GM12878 (cell line): ENCODE data around the gene ME3. TPM values are rescaled to one million over a fixed set of nuclear protein-coding genes. Genes with fewer than 3 reads are reported as not detected.

Source experiments
- ATAC-seq: fragments of 200-7000 bp; cut with Tn5 transposase; 3 replicates; pipeline ENCODE4 v1.9.1; 2020; ENCODE audit warnings: mild to moderate bottlenecking, moderate library complexity
- BruUV-seq: library from RNA; stranded (reverse); fragments of 400-500 nt; replicated peaks from 2 replicates; lab custom pipeline; 2021; lab: Mats Ljungman, UMichigan
- CTCF ChIA-PET: fragments of 300-600 bp; sonication (Branson Sonifier 250); formaldehyde crosslinking; extraction: SDS; loops from one replicate; lab custom pipeline; 2021; ENCODE audit warnings: inconsistent platforms; lab: Yijun Ruan, JAX
- POLR2A ChIA-PET: fragments of 350-600 bp; formaldehyde crosslinking; extraction: SDS; loops from one replicate; lab custom pipeline; 2021; ENCODE audit warnings: inconsistent platforms; lab: Charles Lee
- RAD21 ChIA-PET: fragments of 300-600 bp; sonication (Branson Sonifier 250); formaldehyde crosslinking; loops from one replicate; lab custom pipeline; 2023; ENCODE audit warnings: antibody characterized with exemption; ENCODE audit not compliant: unreplicated experiment; lab: Charles Lee
- SMC1A ChIA-PET: fragments of 300-600 bp; sonication (Branson Sonifier 250); formaldehyde crosslinking; loops from one replicate; lab custom pipeline; 2023; ENCODE audit not compliant: unreplicated experiment, uncharacterized antibody; lab: Charles Lee
- DNase-seq: peaks from one replicate; pipeline ENCODE4 v3.0.0-alpha.2; 2011; ENCODE audit warnings: low read depth, low spot score
- FAIRE-seq: peaks from 3 replicates; lab custom pipeline; 2011; peaks lifted over from hg19 to GRCh38; lab: Jason Lieb, UNC
- H2AFZ ChIP-seq: 2 replicates; pipeline ENCODE4 v1.6.0; 2011; ENCODE audit warnings: low read depth, low read length, control low read depth; ENCODE audit not compliant: control insufficient read depth
- H3K27ac ChIP-seq: 2 replicates; pipeline ENCODE4 v1.5.1; 2011; ENCODE audit warnings: control low read depth; ENCODE audit not compliant: control insufficient read depth, insufficient read depth
- H3K27me3 ChIP-seq, 2 experiments: replicated peaks in 1 of 2; 2 replicates each; pipeline versions ENCODE4 v1.6.0 to v1.6.1; 2011; ENCODE audit warnings: low read length in 1 of 2; ENCODE audit not compliant: control insufficient read depth in 2 of 2, insufficient read depth in 2 of 2
- H3K36me3 ChIP-seq, 2 experiments: 2 replicates each; pipeline ENCODE4 v1.5.1; 2011; ENCODE audit warnings: low read length in 1 of 2; ENCODE audit not compliant: control insufficient read depth in 2 of 2, insufficient read depth in 2 of 2
- H3K4me1 ChIP-seq: 2 replicates; pipeline ENCODE4 v1.6.1; 2011; ENCODE audit warnings: mild to moderate bottlenecking, low read length, moderate library complexity, mixed read lengths; ENCODE audit not compliant: control insufficient read depth, insufficient read depth
- H3K4me2 ChIP-seq: 2 replicates; pipeline ENCODE4 v1.6.0; 2011; ENCODE audit warnings: control low read depth; ENCODE audit not compliant: control insufficient read depth, insufficient read depth
- H3K4me3 ChIP-seq: fragments of 200-600 bp; sonication (generic); 2 replicates; pipeline ENCODE4 v1.5.1; 2016
- H3K79me2 ChIP-seq: 2 replicates; pipeline ENCODE4 v1.6.0; 2011; ENCODE audit warnings: low read length; ENCODE audit not compliant: control insufficient read depth, insufficient read depth
- H3K9ac ChIP-seq: 2 replicates; pipeline ENCODE4 v1.8.0; 2011; ENCODE audit warnings: low read length, control low read depth, mixed read lengths; ENCODE audit not compliant: control insufficient read depth, insufficient read depth
- H3K9me3 ChIP-seq: replicated peaks from 3 replicates; pipeline ENCODE4 v1.5.1; 2011; ENCODE audit warnings: mild to moderate bottlenecking, low read length; ENCODE audit not compliant: control insufficient read depth, insufficient read depth
- H4K20me1 ChIP-seq: 2 replicates; pipeline ENCODE4 v1.6.0; 2011; ENCODE audit not compliant: control insufficient read depth, insufficient read depth
- MTA2 ChIP-seq: fragments of 450-650 bp; IDR thresholded peaks from 2 replicates; pipeline ENCODE4 v1.6.1; 2016; ENCODE audit warnings: low read depth, mild to moderate bottlenecking, moderate library complexity
- NBN ChIP-seq: fragments of 450-650 bp; IDR thresholded peaks from 2 replicates; pipeline ENCODE4 v1.6.1; 2016
- SMARCA5 ChIP-seq: fragments of 450-650 bp; IDR thresholded peaks from 2 replicates; pipeline ENCODE4 v1.6.1; 2017; ENCODE audit warnings: mild to moderate bottlenecking
- SUPT20H ChIP-seq: IDR thresholded peaks from 2 replicates; pipeline ENCODE4 v1.6.1; 2011; ENCODE audit warnings: low read depth, mild to moderate bottlenecking, low read length, moderate library complexity, borderline replicate concordance; ENCODE audit not compliant: control insufficient read depth
- TCF3 ChIP-seq: IDR thresholded peaks from 2 replicates; pipeline ENCODE4 v1.6.1; 2012; ENCODE audit warnings: low read depth, mild to moderate bottlenecking, low read length, borderline replicate concordance; ENCODE audit not compliant: insufficient read depth
- WGBS: methylation state at CpG from one replicate; pipeline ENCODE4 v1.1.6; 2016; ENCODE audit warnings: low lambda C conversion rate; ENCODE audit not compliant: insufficient replicate concordance, insufficient coverage; ENCODE audit errors: missing lambda C conversion rate; 5-methylcytosine and 5-hydroxymethylcytosine counted together
- in situ Hi-C: fragments of 300-500 bp; cut with MboI; formaldehyde crosslinking; loops from 9 replicates; pipeline ENCODE4 v1.14.3; 2018; ENCODE audit warnings: mixed read lengths
- intact Hi-C: fragments of 100-400 bp; cut with micrococcal nuclease; formaldehyde crosslinking; loops from one replicate; pipeline ENCODE4 v1.14.2; 2022; ENCODE audit not compliant: unreplicated experiment
- polyA plus RNA-seq, 11 experiments: library from polyadenylated mRNA; depleted of rRNA in 4 of 11; unstranded in 6 of 11; stranded (reverse) in 5 of 11; fragments of >200 nt; fragmentation: Nextera tagmentation in 4 of 11; fragmentation: Illumina TruSeq in 1 of 11; extraction: Ambion mirVana in 4 of 11; extraction: Trizol in 1 of 11; gene quantifications; 1 replicate in 1 of 11; 2 replicates in 10 of 11; pipeline versions ENCODE4 v1.2.1 to v1.2.3, GENCODE V29; 2011 to 2016; ENCODE audit warnings: inconsistent platforms in 2 of 11, missing spikeins in 2 of 11, low read depth in 1 of 11
- total RNA-seq, 4 experiments: library from RNA; depleted of rRNA in 3 of 4; stranded (reverse); fragments of >200 nt in 3 of 4; fragmentation: Illumina TruSeq in 1 of 4; extraction: Trizol in 1 of 4; gene quantifications; 2 replicates each; pipeline versions ENCODE4 v1.2.1 to v1.2.3, GENCODE V29; 2013 to 2021

ME3 gene
- total and polyA plus RNA-seq, 10 of the 15 experiments (the other 5 are each of a cell fraction or from before 2014, with no cell fraction given) = 0.06 to 0.40 (median 0.19) TPM; not detected in 2

DNA sequence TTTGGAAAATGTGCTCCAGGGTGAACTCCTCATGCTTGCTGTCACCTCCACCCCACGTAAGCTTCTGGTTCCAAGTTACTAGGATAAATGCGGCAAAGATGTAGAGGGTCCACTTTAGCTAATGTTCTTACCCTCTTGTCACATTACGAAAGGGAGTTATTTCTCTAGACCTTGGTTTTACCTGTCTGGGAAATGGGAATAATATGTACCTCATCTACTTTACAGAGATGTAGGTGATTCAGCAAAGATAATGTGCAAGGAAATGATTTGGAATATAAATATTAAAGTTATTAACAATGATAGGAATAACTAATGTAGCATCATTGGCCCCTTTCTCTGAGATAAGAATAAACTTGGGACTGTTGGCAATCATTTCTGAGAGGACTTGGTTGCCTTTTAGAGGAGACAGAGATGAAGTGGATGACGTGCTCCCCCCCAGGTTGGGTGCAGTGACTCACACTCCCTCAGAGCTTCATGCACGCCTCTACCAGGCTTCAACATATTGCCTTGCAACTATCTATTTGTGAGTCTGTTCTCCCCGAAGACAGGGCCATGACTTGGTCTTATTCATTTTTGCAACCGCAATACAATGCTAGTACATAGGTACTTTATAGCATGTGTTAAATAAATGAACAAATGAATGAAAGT lies 97.1 kb downstream of the ME3 start:
- SMC1A ChIA-PET = interaction anchor here (1.3 to 2.6 kb wide), 5 partner anchors 11 to 90 kb away, joined by 3 to 8 read pairs (median 5); no protein-coding TSS in a partner anchor
- Histone ChIP-seq H3K9ac (no peak overlapping the region), H3K9me3 (no peaks in the 10 kb centered on the region), H3K4me2 (no peak overlapping the region), H3K4me1 (no peaks in the 10 kb centered on the region), H3K27ac (no peak overlapping the region), H3K36me3 (no peaks in the 10 kb centered on the region), H3K79me2 (no peaks in the 10 kb centered on the region), H3K4me3 (no peak overlapping the region), H2AFZ (no peak overlapping the region), H3K27me3 (peaks cover 1 to 2% of the 10 kb centered on the region in 2 experiments; a peak in 3 of 4 replicates), H4K20me1 (no peaks in the 10 kb centered on the region)
- RAD21 ChIA-PET = interaction anchor here (1.0 kb wide), 1 partner anchor 119 kb away, joined by 3 read pairs; no protein-coding TSS in a partner anchor
- POLR2A ChIA-PET = no interaction called here
- FAIRE-seq = no peak
- ATAC-seq = no peak
- intact Hi-C loops = no loop called here
- WGBS = 30% methylated on average over 7 of the region's 7 CpGs
- no TSS peak for BruUV-seq
- TF ChIP-seq MTA2 = no peak
- no peak for TF ChIP-seq TCF3
- no peak for TF ChIP-seq SUPT20H
- no peak for TF ChIP-seq NBN
- no peak for TF ChIP-seq SMARCA5
- no peak for DNase-seq
- CTCF ChIA-PET = interaction anchor here (0.6 to 1.9 kb wide), 3 partner anchors 10 to 33 kb away, joined by 3 to 4 read pairs (median 3); no protein-coding TSS in a partner anchor
- in situ Hi-C loops = no loop called here
